HepG2 (cell line): ENCODE data around the gene SIGLEC6. TPM values are rescaled to one million over a fixed set of nuclear protein-coding genes. Genes with fewer than 3 reads are reported as not detected.

Experiments
- FIP1L1 ChIP-seq: fragments of 200-400 bp; formaldehyde crosslinking; IDR thresholded peaks from 2 replicates; pipeline ENCODE4 v1.6.1; 2018; ENCODE audit warnings: low read depth, mild to moderate bottlenecking, low read length, moderate library complexity, borderline replicate concordance; ENCODE audit not compliant: insufficient read depth
- HES4 ChIP-seq: sonication (generic); formaldehyde crosslinking; IDR thresholded peaks from 2 replicates; pipeline ENCODE4 v1.9.0; 2021; ENCODE audit warnings: mild to moderate bottlenecking, missing genetic modification reagents, borderline replicate concordance
- ISX ChIP-seq: sonication (generic); formaldehyde crosslinking; conservative IDR thresholded peaks from 2 replicates; pipeline ENCODE4 v1.5.0; 2020; ENCODE audit warnings: missing genetic modification reagents
- POGZ ChIP-seq: sonication (generic); formaldehyde crosslinking; IDR thresholded peaks from 2 replicates; pipeline ENCODE4 v1.4.0; 2020; ENCODE audit warnings: mild to moderate bottlenecking, missing genetic modification reagents
- SP5 ChIP-seq: IDR thresholded peaks from 2 replicates; pipeline ENCODE4 v1.6.1; 2016; ENCODE audit warnings: low read depth, borderline replicate concordance
- TP53 ChIP-seq: sonication (generic); formaldehyde crosslinking; conservative IDR thresholded peaks from 2 replicates; pipeline ENCODE4 v1.4.0; 2020; ENCODE audit warnings: missing genetic modification reagents
- ZBTB14 ChIP-seq: sonication (generic); formaldehyde crosslinking; IDR thresholded peaks from 2 replicates; pipeline ENCODE4 v1.4.0; 2020; ENCODE audit warnings: missing genetic modification reagents
- ZFP90 ChIP-seq: sonication (generic); formaldehyde crosslinking; IDR thresholded peaks from 2 replicates; pipeline ENCODE4 v1.8.0; 2022; ENCODE audit warnings: missing genetic modification reagents, mild to moderate bottlenecking, inconsistent platforms, borderline replicate concordance
- ZFX ChIP-seq: sonication (generic); formaldehyde crosslinking; IDR thresholded peaks from 2 replicates; pipeline ENCODE4 v1.4.0; 2020; ENCODE audit warnings: mild to moderate bottlenecking, low read depth, missing genetic modification reagents, moderate library complexity
- ZNF281 ChIP-seq: sonication (generic); formaldehyde crosslinking; IDR thresholded peaks from 2 replicates; pipeline ENCODE4 v1.4.0; 2020; ENCODE audit warnings: missing genetic modification reagents, borderline replicate concordance
- ZNF3 ChIP-seq: IDR thresholded peaks from 2 replicates; pipeline ENCODE4 v1.7.0; 2017; ENCODE audit warnings: inconsistent platforms
- ZNF331 ChIP-seq: sonication (generic); formaldehyde crosslinking; IDR thresholded peaks from 2 replicates; pipeline ENCODE4 v1.4.0; 2020; ENCODE audit warnings: missing genetic modification reagents
- ZNF556 ChIP-seq: sonication (generic); formaldehyde crosslinking; IDR thresholded peaks from 2 replicates; pipeline ENCODE4 v1.4.0; 2020; ENCODE audit warnings: mild to moderate bottlenecking, missing genetic modification reagents, borderline replicate concordance
- ZNF570 ChIP-seq: sonication (generic); formaldehyde crosslinking; IDR thresholded peaks from 2 replicates; pipeline ENCODE4 v1.4.0; 2020; ENCODE audit warnings: mild to moderate bottlenecking, missing genetic modification reagents, borderline replicate concordance
- ZNF614 ChIP-seq: IDR thresholded peaks from 2 replicates; pipeline ENCODE4 v1.6.1; 2018; ENCODE audit warnings: missing biosample characterization, missing genetic modification reagents, inconsistent platforms, borderline replicate concordance
- ZNF720 ChIP-seq: sonication (generic); formaldehyde crosslinking; IDR thresholded peaks from 2 replicates; pipeline ENCODE4 v1.4.0; 2020; ENCODE audit warnings: missing genetic modification reagents
- ZNF792 ChIP-seq: IDR thresholded peaks from 2 replicates; pipeline ENCODE4 v1.6.1; 2016
- polyA plus RNA-seq, 8 experiments: library from polyadenylated mRNA; depleted of rRNA in 3 of 8; stranded (reverse) in 7 of 8; unstranded in 1 of 8; fragments of >200 nt; fragmentation: Illumina TruSeq in 4 of 8; extraction: Trizol in 4 of 8; gene quantifications; 2 replicates each; pipeline versions ENCODE4 v1.2.1 to v1.2.3, GENCODE V29; 2011 to 2016; ENCODE audit warnings: low read depth in 4 of 8, missing spikeins in 1 of 8, mixed read lengths in 1 of 8; ENCODE audit not compliant: insufficient read depth in 1 of 8
- total RNA-seq, 5 experiments: library from RNA; depleted of rRNA; stranded (reverse); fragments of >200 nt; fragmentation: Illumina TruSeq; extraction: Trizol; gene quantifications; 2 replicates each; pipeline ENCODE4 v1.2.3, GENCODE V29; 2016; ENCODE audit warnings: low read depth in 1 of 5
- TF ChIP-seq, protein P1 (sequence below): sonication (generic); formaldehyde crosslinking; IDR thresholded peaks from 2 replicates; pipeline ENCODE4 v1.4.0; 2020; ENCODE audit warnings: missing genetic modification reagents

Gene SIGLEC6
- total and polyA plus RNA-seq, 2 of the 13 experiments (the other 11 are each of a cell fraction or from before 2014, with no cell fraction given) = not detected

GRCh38 chr19:51480590-51480989 is 50.9 kb downstream of the SIGLEC6 start (continued):
- TF ChIP-seq TP53 = no peak
- no peak for TF ChIP-seq ZFX (CRISPR knock-in tag)
- no peak for TF ChIP-seq ZNF614 (CRISPR knock-in tag)
- no peak for TF ChIP-seq ISX
- no peak for TF ChIP-seq FIP1L1
- TF ChIP-seq SP5 = no peak
- TF ChIP-seq ZNF281 (CRISPR knock-in tag) = no peak
- TF ChIP-seq ZBTB14 = no peak
- no peak for TF ChIP-seq ZNF720 (CRISPR knock-in tag)
- 0 out of 2 replicates have a peak, but pooled peaks have one; percentile 48 for TF ChIP-seq ZNF331 (CRISPR knock-in tag)
- TF ChIP-seq ZNF556 = no peak
- no peak for TF ChIP-seq ZNF3 (CRISPR knock-in tag)
- TF ChIP-seq ZNF570 (CRISPR knock-in tag) = no peak
- TF ChIP-seq HES4 (CRISPR knock-in tag) = 0 out of 2 replicates have a peak, but pooled peaks have one; percentile 33
- peak; percentile 62; the same call in 1 of the 2 replicates for TF ChIP-seq ZNF792 (CRISPR knock-in tag)
- TF ChIP-seq ZFP90 (CRISPR knock-in tag) = no peak
- TF ChIP-seq, protein P1, sequence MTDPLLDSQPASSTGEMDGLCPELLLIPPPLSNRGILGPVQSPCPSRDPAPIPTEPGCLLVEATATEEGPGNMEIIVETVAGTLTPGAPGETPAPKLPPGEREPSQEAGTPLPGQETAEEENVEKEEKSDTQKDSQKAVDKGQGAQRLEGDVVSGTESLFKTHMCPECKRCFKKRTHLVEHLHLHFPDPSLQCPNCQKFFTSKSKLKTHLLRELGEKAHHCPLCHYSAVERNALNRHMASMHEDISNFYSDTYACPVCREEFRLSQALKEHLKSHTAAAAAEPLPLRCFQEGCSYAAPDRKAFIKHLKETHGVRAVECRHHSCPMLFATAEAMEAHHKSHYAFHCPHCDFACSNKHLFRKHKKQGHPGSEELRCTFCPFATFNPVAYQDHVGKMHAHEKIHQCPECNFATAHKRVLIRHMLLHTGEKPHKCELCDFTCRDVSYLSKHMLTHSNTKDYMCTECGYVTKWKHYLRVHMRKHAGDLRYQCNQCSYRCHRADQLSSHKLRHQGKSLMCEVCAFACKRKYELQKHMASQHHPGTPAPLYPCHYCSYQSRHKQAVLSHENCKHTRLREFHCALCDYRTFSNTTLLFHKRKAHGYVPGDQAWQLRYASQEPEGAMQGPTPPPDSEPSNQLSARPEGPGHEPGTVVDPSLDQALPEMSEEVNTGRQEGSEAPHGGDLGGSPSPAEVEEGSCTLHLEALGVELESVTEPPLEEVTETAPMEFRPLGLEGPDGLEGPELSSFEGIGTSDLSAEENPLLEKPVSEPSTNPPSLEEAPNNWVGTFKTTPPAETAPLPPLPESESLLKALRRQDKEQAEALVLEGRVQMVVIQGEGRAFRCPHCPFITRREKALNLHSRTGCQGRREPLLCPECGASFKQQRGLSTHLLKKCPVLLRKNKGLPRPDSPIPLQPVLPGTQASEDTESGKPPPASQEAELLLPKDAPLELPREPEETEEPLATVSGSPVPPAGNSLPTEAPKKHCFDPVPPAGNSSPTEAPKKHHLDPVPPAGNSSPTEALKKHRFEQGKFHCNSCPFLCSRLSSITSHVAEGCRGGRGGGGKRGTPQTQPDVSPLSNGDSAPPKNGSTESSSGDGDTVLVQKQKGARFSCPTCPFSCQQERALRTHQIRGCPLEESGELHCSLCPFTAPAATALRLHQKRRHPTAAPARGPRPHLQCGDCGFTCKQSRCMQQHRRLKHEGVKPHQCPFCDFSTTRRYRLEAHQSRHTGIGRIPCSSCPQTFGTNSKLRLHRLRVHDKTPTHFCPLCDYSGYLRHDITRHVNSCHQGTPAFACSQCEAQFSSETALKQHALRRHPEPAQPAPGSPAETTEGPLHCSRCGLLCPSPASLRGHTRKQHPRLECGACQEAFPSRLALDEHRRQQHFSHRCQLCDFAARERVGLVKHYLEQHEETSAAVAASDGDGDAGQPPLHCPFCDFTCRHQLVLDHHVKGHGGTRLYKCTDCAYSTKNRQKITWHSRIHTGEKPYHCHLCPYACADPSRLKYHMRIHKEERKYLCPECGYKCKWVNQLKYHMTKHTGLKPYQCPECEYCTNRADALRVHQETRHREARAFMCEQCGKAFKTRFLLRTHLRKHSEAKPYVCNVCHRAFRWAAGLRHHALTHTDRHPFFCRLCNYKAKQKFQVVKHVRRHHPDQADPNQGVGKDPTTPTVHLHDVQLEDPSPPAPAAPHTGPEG (CRISPR knock-in tag) = no peak
- TF ChIP-seq POGZ = no peak
